Astrocyte (in vitro differentiated cells and primary cell): Measurements from ENCODE around the gene ALOXE3.

Source experiments
- CTCF ChIP-seq: IDR thresholded peaks from 2 replicates; pipeline ENCODE4 v1.5.1; 2011; ENCODE audit warnings: low read depth, mild to moderate bottlenecking, inconsistent platforms, low read length, moderate library complexity; ENCODE audit not compliant: insufficient read depth
- EZH2 ChIP-seq: IDR thresholded peaks from 2 replicates; pipeline ENCODE4 v1.6.1; 2012; ENCODE audit warnings: mild to moderate bottlenecking, low read length, inconsistent platforms; ENCODE audit not compliant: insufficient read depth

GRCh38 chr17:8142887-8143580 lies 24.7 kb upstream of the ALOXE3 start:
- TF ChIP-seq CTCF (no peak), EZH2 (no peak)
